ACC112 (cell line): ENCODE measurements around the gene MYEF2.

Source experiments
- H2AFZ ChIP-seq: fragments of 200-600 bp; sonication (generic); one replicate; pipeline ENCODE4 v1.6.0; 2017; ENCODE audit warnings: antibody characterized with exemption, low read length; ENCODE audit not compliant: unreplicated experiment
- H3K27ac ChIP-seq: fragments of 200-600 bp; sonication (generic); 2 replicates; pipeline ENCODE4 v1.5.1; 2014; ENCODE audit warnings: low read depth, mild to moderate bottlenecking, antibody characterized with exemption, low read length, moderate library complexity
- H3K27me3 ChIP-seq: fragments of 200-600 bp; sonication (generic); 2 replicates; pipeline ENCODE4 v1.6.1; 2014; ENCODE audit warnings: mild to moderate bottlenecking, antibody characterized with exemption, low read length, moderate library complexity, mixed read lengths; ENCODE audit not compliant: insufficient read depth
- H3K36me3 ChIP-seq: fragments of 200-600 bp; sonication (generic); 2 replicates; pipeline ENCODE4 v1.6.1; 2016; ENCODE audit warnings: mild to moderate bottlenecking, antibody characterized with exemption, low read length, moderate library complexity, mixed read lengths; ENCODE audit not compliant: insufficient read depth
- H3K4me1 ChIP-seq: fragments of 200-600 bp; sonication (generic); one replicate; pipeline ENCODE4 v1.6.1; 2016; ENCODE audit warnings: low read length, mixed read lengths; ENCODE audit not compliant: insufficient read depth, unreplicated experiment, control insufficient read depth
- H3K4me3 ChIP-seq: fragments of 200-600 bp; sonication (generic); 2 replicates; pipeline ENCODE4 v1.5.1; 2014; ENCODE audit warnings: mild to moderate bottlenecking, low read depth, low read length
- H3K79me2 ChIP-seq: fragments of 200-600 bp; sonication (generic); one replicate; pipeline ENCODE4 v1.6.0; 2016; ENCODE audit warnings: low read length; ENCODE audit not compliant: control insufficient read depth, unreplicated experiment, insufficient read depth

The MYEF2 gene

GRCh38 chr15:48090115-48090514, 88.0 kb downstream of the MYEF2 start:
- no peaks in the 10 kb centered on the region for H3K36me3 ChIP-seq
- no peak overlapping the region for H2AFZ ChIP-seq
- H3K4me1 ChIP-seq, result peaks cover 6% of the 10 kb centered on the region
- H3K27ac ChIP-seq, result no peak overlapping the region
- no peaks in the 10 kb centered on the region for H3K79me2 ChIP-seq
- peaks cover 61% of the 10 kb centered on the region for H3K27me3 ChIP-seq
- no peak overlapping the region for H3K4me3 ChIP-seq

GRCh38 chr15:48089702-48090101, 88.4 kb downstream of the MYEF2 start:
- Histone ChIP-seq H3K27me3 (peaks cover 61% of the 10 kb centered on the region), H3K4me1 (peaks cover 6% of the 10 kb centered on the region), H3K36me3 (no peaks in the 10 kb centered on the region), H2AFZ (no peak overlapping the region), H3K79me2 (no peaks in the 10 kb centered on the region), H3K27ac (no peak overlapping the region), H3K4me3 (no peak overlapping the region)

GRCh38 chr15:48087844-48088243, 90.3 kb downstream of the MYEF2 start:
- H2AFZ ChIP-seq, result no peak overlapping the region
- peaks cover 65% of the 10 kb centered on the region for H3K27me3 ChIP-seq
- no peaks in the 10 kb centered on the region for H3K79me2 ChIP-seq

GRCh38 chr15:48086576-48086975, 91.5 kb downstream of the MYEF2 start:
- Histone ChIP-seq H3K4me1 (peaks cover 6% of the 10 kb centered on the region), H3K27ac (no peak overlapping the region), H3K36me3 (no peaks in the 10 kb centered on the region)

More at GRCh38 chr15:48087844-48088243, 90.3 kb downstream of the MYEF2 start:
- no peak overlapping the region for H3K4me3 ChIP-seq
- no peak overlapping the region for H3K27ac ChIP-seq
- no peaks in the 10 kb centered on the region for H3K36me3 ChIP-seq
- H3K4me1 ChIP-seq, result peaks cover 6% of the 10 kb centered on the region

GRCh38 chr15:48086133-48086532, 92.0 kb downstream of the MYEF2 start:
- H3K79me2 ChIP-seq, result no peaks in the 10 kb centered on the region
- no peaks in the 10 kb centered on the region for H3K36me3 ChIP-seq
- peaks cover 69% of the 10 kb centered on the region for H3K27me3 ChIP-seq
- H3K27ac ChIP-seq, result no peak overlapping the region
- H3K4me1 ChIP-seq, result peaks cover 6% of the 10 kb centered on the region
- no peak overlapping the region for H3K4me3 ChIP-seq
- no peak overlapping the region for H2AFZ ChIP-seq

More at GRCh38 chr15:48086576-48086975, 91.5 kb downstream of the MYEF2 start:
- no peak overlapping the region for H2AFZ ChIP-seq
- peaks cover 74% of the 10 kb centered on the region for H3K27me3 ChIP-seq
- H3K4me3 ChIP-seq, result no peak overlapping the region
- H3K79me2 ChIP-seq, result no peaks in the 10 kb centered on the region

GRCh38 chr15:48085591-48085930, 92.5 kb downstream of the MYEF2 start:
- peaks cover 68% of the 10 kb centered on the region for H3K27me3 ChIP-seq
- no peak overlapping the region for H2AFZ ChIP-seq
- H3K4me1 ChIP-seq, result peaks cover 6% of the 10 kb centered on the region
- no peak overlapping the region for H3K27ac ChIP-seq
- H3K4me3 ChIP-seq, result no peak overlapping the region
- H3K79me2 ChIP-seq, result no peaks in the 10 kb centered on the region
- H3K36me3 ChIP-seq, result no peaks in the 10 kb centered on the region

- Histone ChIP-seq H2AFZ (no peak overlapping the region), H3K4me1 (peaks cover 6% of the 10 kb centered on the region), H3K79me2 (no peaks in the 10 kb centered on the region), H3K27me3 (peaks cover 68% of the 10 kb centered on the region), H3K27ac (no peak overlapping the region), H3K4me3 (no peak overlapping the region), H3K36me3 (no peaks in the 10 kb centered on the region)
Measured at GRCh38 chr15:48084759-48085590, 93.1 kb downstream of the MYEF2 start.
